HG03103 (cell line): Measurements from ENCODE around the gene DIABLO.
"Not testable (repeated sequence)": the region's sequence is repeated elsewhere in the genome, so short reads cannot be mapped to it uniquely, and the experiment has no call there.

Experiments used
- ATAC-seq: cut with Tn5 transposase; IDR thresholded peaks from one replicate; pipeline ENCODE4 v1.9.1; 2021; ENCODE audit warnings: low read depth; ENCODE audit not compliant: unreplicated experiment

DIABLO gene

DNA sequence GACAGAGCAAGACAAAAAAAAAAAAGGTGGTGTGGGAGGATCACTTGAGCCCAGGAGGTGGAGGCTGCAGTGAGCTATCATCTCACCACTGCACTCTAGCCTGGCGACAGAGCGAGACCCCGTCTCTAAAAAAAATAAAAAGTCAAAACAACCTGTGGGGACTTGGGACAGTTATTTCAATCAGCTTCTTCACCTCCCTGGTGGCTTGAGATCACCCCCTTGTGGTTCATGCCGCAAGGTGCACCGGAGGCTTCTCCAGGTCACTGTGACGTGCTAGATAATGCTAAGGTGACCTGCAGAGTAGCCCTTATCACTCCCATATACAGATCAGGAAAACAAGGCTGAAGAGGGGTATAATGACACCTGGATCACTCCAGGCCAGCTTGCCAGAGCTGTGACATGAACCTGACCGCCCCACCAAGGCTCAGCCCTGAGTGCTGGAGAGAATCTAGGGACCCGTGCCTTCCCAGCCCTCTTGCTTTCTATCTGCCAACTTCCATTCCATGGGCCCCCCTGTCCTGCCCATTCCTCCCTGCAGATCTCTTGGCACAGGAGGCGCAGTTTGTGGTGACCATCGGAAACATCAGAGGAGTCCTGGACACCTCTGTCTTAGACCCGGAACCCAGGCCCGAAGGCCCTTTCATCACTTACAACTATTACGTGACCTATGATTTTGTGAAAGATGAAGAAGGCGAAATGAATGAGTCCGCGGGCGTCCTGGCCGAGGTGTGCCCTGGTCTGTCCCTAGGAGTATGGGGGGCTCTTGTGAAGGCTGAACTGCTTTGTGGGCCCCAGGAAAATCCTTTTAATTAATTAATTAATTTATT, 34.8 kb downstream of the DIABLO start:
- no peak for ATAC-seq

DNA sequence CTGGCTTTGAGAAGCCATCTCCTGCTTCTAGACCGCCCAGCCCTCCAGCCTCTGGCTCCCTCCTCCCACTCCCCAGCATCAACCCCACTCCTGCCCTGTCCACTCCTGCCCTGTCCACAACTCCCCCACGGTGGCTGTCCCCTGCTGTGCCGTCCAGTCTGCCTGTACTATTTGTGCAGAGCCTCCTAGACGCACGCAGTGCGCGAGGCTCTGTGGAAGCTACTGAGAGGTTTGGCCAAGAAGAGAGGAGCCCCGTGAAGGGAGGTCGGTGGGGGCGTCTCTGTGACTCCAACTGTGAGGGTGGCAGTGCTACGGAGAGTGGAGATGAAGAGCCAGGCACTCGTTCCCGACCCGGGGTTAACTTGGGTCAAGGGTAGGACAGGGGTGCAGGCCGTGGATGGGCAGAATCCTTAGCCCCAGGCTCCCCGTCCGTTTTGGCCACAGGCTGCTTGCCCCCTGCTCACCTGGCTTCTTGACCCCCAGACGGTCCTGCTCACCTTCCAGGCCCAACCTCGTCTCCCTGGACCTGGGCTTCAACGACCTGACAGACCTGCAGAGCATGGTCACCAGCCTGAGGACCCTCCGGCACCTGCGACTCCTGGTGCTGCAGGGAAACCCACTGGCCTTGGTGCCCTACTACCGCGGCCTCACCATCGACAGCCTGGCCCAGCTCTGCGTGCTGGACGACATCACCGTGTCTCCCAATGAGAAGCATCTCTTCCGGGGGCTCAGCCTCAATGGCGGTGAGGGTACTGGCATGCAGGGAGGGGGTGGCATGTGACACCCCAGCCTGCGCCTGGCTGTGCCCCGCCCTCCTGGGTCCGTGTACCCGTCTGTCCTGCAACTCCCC, 36.0 kb downstream of the DIABLO start:
- ATAC-seq: no peak

DNA sequence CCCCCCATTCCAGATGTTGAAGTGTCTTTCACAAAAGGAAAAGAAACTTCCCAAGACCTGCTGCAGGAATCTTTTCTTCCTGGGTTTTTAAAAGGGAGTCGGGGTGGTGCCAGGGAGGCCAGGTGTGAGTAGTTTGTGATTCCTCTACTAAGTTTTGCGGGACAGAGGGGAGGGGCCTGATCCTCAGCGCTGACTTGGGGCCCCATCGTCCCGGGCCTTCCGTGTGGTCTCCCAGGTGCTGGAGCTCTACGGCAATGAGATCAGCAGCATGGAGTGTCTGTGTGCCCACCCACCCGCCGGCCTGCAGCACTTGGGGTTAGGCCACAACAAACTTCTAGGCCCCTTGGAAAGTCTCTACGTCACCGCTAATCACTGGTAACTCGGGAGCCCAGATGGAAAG, 38.4 kb downstream of the DIABLO start:
- ATAC-seq: no peak

DNA sequence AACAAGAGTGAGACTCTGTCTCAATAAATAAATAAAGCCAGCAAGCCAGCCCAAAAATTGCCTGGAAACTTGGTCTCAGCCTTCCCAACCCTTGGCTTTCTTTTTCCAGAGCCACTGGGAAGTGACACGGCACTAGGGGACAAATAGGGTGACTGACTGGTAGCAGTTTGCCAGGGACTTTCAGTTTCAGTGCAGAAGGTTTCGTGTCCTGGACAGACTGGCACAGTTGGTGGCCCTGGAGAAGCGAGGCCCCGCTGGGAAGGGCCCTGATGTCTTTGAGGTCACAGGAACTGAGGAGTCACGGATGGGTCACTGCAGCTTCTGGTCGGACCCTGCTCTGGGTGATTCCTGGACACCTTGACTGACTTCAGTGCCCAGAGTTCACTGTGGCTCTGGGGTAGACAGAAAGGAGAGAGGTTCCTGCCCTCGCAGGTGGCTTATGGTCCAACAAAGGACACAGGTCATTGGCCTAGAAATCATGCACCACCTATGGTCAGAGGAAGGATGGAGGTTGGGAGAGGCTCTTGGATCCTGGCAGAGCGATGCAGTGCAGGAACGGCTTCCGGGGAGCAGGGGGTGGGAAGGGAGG, 40.3 kb downstream of the DIABLO start:
- ATAC-seq: no peak

GRCh38 chr12:122185079-122185478, 40.8 kb downstream of the DIABLO start:
- no peak for ATAC-seq

GRCh38 chr12:122184517-122184916, 41.3 kb downstream of the DIABLO start:
- no peak for ATAC-seq

DNA sequence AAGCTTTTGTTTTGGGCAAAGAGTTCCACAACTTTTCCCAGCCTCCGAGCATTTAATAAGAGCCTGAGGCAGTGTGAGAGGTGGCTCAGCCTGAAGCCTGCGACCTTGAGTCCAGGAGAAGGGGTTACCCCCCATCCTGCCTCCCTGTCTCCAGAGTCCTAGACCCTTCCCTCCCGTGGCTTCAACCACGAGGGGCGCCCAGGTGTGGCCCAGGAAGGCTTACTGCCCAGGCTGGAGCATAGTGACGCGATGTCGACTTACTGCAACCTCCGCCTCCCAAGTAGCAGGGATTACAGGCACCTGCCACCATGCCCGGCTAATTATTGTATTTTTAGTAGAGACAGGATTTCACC, 42.3 kb downstream of the DIABLO start:
- no peak for ATAC-seq

DNA sequence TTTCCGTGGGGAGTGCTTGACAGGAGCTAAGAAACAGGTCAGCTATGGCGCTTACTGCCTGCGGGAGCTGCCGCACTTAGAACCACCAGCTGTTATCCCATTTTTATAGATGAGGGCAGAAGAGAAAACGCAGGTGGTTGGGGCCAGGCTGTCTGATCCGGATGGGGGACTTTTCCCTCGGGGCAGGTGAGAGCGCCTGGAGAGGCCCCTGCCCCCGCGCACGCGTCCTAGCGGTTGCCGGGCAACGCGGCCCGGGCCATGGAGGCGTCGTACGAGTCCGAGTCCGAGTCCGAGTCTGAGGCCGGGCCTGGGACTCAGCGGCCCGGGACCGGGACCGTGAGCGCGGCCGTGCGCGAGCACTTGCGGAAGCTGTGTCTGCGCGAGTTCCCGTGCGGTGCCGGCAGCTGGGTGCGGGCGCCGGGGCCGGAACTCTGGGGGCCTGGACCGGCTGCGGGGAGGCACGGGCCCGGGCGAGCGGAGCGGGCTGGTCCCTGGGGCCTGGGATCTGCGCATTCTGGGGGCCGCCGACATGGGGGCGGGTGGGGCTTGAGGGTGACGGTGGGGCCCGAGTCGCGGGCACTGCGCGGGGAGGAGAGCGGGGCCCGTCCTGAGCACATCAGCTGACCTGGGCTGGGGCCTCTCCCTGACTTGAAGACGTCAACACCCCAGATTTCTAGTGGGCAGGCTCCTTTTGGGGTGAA, 42.8 kb downstream of the DIABLO start, which contains the start of gene LRRC43:
LRRC43 (plus strand) TSS at position 237 of the 701 bp plus-strand sequence; CDS start at position 259, 22 bp downstream.
- no peak for ATAC-seq

GRCh38 chr12:122176473-122176872, 49.4 kb downstream of the DIABLO start:
- not testable (repeated sequence) for ATAC-seq

GRCh38 chr12:122174155-122174845, 51.6 kb downstream of the DIABLO start, which contains the start of gene IL31:
Gene IL31 (minus strand): TSS chr12:122174221. CDS start chr12:122174172, 49 bp downstream.
- no peak for ATAC-seq

GRCh38 chr12:122172262-122172939, 53.5 kb downstream of the DIABLO start:
- ATAC-seq: no peak

GRCh38 chr12:122171399-122171798, 54.5 kb downstream of the DIABLO start:
- ATAC-seq: no peak

DNA sequence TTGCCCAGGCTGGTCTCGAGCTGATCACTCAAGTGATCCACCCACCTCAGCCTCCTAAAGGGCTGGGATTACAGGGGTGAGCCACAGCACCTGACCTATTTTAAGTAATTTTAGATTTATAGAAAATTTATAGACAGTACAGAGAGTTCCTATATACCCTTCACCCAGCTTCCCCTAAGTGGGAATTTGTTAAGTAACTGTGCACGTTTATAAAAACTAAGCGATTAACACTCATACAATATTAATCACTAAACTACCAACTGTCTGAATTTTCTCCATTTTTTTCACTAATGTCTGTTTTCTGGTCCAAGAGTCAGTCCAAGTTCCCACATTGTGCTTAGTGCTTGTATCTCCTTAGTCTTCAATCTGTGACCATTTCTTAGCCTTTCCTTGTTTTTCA, 57.4 kb downstream of the DIABLO start:
- ATAC-seq: no peak

DNA sequence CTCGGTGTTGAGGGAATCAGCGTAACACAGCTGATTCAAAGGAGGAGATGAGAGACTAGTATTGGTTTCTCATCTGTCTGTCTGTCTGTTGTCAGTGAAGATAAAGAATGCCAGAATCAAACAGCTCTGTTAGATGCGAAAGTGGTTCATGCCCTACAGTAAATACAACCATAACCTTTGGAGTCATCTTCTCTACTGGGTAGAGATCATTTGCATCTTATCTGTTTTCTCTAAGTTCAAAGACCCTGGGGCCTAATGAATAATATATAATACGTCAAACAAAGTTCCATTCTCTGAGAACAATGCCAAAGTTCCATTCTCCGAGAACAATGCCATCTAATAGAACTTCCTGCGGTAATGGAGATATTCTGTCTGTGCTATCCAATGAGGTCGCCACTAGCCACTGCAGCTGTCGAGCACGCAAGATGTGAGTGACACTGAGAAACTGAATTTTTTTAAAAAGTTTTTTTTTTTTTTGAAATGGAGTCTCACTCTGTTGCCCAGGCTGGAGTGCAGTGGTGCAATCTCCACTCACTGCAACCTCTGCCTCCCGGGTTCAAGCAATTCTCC, 58.4 kb downstream of the DIABLO start:
- ATAC-seq: no peak

DNA sequence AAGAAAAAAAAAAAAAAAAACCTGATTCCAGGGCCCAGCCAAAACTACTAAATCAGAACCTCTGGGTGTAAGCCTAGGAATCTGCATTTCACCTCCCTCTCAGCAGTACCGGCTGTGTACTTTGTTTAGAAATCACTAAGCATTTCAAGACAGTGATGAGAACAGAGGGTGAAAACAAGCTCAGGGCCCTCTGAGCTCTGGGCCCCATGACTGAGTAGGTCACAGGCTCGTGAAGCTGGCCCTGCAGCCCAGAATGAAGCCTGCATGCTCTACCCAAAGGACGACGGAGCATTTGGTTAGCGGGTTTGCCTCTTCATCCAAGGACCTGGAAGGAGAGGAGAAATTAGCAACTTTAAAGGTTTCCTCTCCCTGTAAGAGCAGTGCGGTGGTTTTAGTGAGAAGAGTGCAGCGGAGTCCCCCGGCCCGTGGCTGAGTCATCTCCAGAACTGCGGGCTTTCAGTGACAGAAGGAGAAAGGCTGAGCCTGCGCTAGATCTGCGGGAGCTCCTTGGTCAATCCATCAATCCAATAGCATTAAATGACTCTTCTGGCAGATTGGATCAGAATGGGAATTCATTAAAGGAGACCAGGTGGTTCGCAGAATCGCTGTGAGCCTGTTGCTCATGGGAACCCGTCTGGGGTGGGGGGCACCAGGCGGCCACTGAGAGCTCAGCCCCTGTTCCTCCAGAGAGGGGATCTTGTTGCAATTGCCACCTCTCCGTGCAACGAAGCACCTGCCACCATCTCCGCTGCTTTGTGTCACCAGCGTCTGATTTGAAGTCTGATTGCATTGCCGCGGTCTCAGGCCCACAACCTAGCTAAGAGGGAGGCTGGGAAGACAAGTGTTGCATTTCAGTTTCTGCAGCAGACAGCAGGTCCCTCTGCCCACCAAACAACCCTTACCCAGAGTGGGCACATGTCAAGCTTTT, 59.2 kb downstream of the DIABLO start:
- ATAC-seq: peak; percentile 51

DNA sequence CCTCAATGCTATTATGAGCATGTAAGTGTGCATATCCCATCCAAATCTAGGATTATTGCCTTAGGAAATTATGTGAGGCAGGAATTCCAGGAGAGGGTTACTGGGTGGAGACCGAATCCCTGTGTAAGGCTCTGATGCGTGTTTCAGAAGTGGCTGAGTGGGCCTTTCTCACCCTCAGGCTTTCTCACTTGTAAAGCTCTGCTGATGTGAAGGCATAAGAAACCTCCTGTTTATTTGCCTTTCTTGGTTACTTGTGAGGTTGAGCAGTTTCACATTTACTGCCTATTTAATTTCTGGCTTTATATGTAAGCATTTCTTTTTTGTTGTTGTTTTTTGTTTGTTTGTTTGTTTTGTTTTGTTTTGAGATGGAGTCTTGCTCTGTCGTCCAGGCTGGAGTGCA, 62.9 kb downstream of the DIABLO start:
- no peak for ATAC-seq

DNA sequence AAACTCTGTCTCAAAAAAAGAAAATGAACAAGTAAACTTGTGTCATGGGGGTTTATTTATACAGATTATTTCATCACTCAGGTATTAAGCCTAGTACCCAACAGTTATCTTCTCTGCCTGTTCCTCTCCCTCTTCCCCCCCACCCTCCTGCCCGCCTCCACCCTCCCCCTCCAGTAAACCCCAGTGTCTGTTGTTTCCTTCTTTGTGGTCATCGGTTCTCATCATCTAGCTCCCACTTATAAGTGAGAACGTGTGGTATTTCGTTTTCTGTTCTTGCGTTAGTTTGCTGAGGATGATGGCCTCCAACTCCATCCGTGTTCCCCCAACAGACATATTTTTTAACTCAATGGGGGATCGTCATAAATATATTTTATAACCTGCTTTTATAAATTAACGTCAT, 64.2 kb downstream of the DIABLO start:
- ATAC-seq: no peak

GRCh38 chr12:122160761-122161160, 65.1 kb downstream of the DIABLO start:
- ATAC-seq: no peak
